ENCODE data around the gene SDF4.

SDF4 gene

DNA sequence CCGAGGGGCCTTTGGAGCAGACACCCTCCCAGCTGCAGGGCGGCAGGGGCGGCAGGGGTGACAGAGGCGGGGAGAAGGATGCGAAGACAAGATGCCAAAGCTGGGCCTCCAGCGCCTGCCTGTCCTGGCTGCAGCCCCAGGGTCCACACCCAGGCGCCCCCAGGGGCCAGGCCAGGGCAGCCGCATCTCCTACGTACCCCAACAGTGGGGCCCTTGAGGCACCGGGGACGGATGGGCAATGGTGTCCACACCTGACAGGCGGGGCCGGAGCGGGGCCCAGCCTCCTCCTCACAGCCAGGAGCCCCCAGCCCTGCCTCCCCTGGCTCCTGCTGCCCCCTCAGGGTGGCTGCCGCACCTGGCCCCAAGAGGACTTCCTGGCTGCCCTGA, 7.4 kb upstream of the SDF4 start:
- no peaks in the 10 kb centered on the region for H3K27me3 ChIP-seq (ENCODE audit: insufficient read depth, low read length)
- no peaks in the 10 kb centered on the region for H3K36me3 ChIP-seq (ENCODE audit: insufficient read depth, low read depth, low read length)
- no peak overlapping the region for H3K4me3 ChIP-seq (ENCODE audit: low read length)
- no peak overlapping the region for H3K9ac ChIP-seq (ENCODE audit: low read depth, low read length)
- no peaks in the 10 kb centered on the region for H3K9me3 ChIP-seq (ENCODE audit: insufficient read depth, low read depth, low read length)
- H3K27ac ChIP-seq (ENCODE audit: low read length), result no peak overlapping the region
- no peaks in the 10 kb centered on the region for H3K4me1 ChIP-seq (ENCODE audit: insufficient read depth, low read length)

DNA sequence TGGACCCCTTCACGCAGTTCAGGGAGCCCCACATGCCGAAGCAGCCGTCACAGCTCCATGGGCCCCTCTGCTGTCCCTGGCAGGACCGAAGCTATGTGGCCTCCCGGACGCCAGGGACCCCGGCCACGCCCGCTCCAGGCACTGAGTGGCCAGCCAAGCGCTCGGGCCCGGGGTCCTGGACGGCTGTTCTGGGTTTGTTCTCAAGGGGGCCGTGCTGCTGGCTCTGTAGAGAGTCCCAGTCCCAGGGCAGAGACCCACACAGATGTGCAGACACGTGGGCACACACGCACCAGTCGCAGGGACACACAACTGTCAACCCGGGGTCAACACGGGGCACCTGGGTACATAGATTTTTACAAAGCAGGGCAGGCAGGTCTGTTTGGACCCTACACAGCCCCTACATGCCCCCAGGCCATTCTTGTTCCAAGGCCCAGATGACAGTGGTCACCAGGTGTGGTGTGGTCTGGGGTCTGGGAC, 6.9 kb upstream of the SDF4 start:
- Histone ChIP-seq H3K27me3 (ENCODE audit: insufficient read depth, low read length) (no peaks in the 10 kb centered on the region), H3K27ac (ENCODE audit: low read length) (no peak overlapping the region), H3K4me1 (ENCODE audit: insufficient read depth, low read length) (no peaks in the 10 kb centered on the region), H3K36me3 (ENCODE audit: insufficient read depth, low read depth, low read length) (no peaks in the 10 kb centered on the region), H3K4me3 (ENCODE audit: low read length) (no peak overlapping the region), H3K9me3 (ENCODE audit: insufficient read depth, low read depth, low read length) (no peaks in the 10 kb centered on the region), H3K9ac (ENCODE audit: low read depth, low read length) (no peak overlapping the region)

DNA sequence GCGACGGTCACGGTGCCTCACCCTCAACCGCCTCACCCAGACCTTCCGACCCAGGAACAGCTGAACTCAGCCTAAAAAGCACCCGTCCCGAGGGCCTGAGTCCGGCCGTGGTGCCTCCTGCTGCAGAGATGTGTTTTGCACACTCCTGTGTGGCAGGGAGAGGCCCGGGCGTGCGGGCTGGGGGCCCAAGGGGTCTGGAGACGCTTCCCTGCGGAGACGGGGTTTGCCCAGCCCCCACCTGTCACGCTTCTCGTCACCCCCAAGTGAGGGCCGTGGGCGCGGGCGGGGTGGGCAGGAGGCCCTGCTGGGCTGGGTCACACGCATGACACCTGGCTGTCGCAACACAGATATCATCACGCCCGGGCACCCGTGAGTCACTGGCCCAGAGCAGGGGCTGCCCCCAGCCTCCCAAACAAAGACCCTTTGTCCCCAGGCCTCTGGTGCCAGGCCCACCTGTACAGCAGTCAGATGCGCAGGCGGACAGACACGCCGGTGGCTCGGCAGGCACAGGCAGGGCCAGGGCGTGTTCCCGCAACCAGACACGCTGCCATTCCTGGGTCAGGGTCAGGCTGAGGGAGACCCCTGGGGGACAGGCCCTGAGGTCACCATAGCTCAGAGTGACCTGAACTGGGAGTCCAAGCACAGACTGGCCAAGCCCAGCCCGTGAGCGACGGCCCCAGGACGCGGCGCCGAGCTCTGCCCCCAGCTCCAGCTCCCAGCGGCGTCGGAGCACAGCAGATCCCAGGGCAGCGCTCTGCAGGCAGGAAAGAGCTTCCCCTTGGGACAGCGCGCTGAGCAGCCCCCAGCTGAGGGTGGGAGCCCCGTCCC, 6.3 kb upstream of the SDF4 start:
- Histone ChIP-seq H3K36me3 (ENCODE audit: insufficient read depth, low read depth, low read length) (no peaks in the 10 kb centered on the region), H3K27ac (ENCODE audit: low read length) (no peak overlapping the region), H3K9me3 (ENCODE audit: insufficient read depth, low read depth, low read length) (no peaks in the 10 kb centered on the region), H3K9ac (ENCODE audit: low read depth, low read length) (no peak overlapping the region), H3K27me3 (ENCODE audit: insufficient read depth, low read length) (no peaks in the 10 kb centered on the region), H3K4me3 (ENCODE audit: low read length) (no peak overlapping the region), H3K4me1 (ENCODE audit: insufficient read depth, low read length) (no peaks in the 10 kb centered on the region)

DNA sequence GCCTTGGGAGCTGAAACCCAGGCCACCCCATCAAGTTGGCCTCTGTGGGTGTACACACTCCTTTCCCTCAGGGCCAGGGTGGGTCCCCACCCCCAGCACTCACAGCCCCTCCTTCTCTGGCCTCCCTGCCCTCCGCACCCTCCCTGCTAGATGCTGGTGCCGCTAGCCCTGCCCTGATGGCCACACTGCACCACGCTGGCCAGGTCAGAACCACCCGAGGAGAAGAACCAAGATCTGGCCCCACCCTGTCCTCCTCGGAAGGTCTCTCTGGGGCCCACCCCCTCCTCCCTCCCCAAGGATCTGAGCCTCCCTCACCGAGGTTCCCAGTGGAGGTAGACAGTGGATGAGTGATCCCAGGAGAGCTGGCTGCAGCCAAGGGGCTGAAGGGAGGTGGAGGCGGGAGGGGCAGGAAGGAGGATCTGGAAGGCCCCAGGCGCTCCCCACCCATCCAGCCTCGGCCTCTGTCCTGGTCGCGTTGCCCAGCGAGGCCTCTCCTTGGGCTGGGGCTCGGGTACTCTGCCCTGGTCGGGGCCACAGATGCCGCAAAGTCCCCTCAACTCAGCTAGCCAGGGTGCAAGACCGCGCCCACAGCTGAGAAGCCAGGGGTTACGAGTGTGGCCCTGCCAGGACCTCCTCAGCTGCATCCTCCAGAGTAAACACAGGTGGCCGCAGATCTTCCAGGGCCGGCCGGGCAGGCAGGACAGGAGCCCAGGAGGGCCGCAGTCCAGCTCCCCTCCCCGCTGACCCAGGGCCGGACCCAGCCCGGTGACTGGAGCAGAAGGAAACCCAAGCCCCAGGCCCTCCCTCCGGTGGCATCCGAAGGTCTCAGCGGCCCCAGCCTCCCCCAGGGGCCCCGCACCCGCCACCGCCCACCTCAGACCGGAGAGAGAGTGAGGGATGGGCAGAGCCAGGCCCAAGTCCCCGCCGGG, 5.4 kb upstream of the SDF4 start:
- Histone ChIP-seq H3K9ac (ENCODE audit: low read depth, low read length) (no peak overlapping the region; the same call in 1 of the 2 replicates), H3K27ac (ENCODE audit: low read length) (no peak overlapping the region), H3K4me3 (ENCODE audit: low read length) (no peak overlapping the region), H3K4me1 (ENCODE audit: insufficient read depth, low read length) (no peaks in the 10 kb centered on the region), H3K9me3 (ENCODE audit: insufficient read depth, low read depth, low read length) (no peaks in the 10 kb centered on the region), H3K27me3 (ENCODE audit: insufficient read depth, low read length) (no peaks in the 10 kb centered on the region), H3K36me3 (ENCODE audit: insufficient read depth, low read depth, low read length) (no peaks in the 10 kb centered on the region)

DNA sequence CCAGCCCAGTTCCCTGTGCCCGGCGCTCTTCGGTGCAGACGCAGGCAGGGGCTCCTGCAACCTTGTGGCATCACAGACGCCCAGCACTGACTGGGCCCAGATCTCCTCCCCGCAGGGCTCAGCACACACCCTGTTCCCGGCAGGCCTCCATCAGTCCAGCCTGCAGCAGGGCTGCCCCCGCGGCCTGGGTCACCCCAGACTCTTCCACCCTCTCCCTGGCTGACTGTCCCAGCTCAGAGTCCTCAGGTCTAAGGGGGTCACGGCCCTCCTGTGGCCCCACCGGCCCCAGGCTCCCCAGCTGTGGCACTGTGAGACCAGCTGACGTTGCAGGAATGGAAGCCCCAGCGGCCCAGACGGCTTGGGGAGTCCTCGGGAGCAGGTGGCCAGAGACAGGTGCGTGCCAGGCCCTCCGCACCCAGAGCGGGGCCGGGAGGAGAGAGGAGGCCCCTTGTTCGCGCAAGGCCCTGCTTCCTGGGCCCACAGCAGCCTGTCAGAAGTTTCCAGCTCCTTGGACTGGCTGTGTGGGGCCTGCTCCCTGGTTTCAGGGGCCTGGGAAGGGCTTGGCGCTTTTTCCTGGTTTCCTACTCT, 4.5 kb upstream of the SDF4 start:
- Histone ChIP-seq H3K27me3 (ENCODE audit: insufficient read depth, low read length) (no peaks in the 10 kb centered on the region), H3K36me3 (ENCODE audit: insufficient read depth, low read depth, low read length) (no peaks in the 10 kb centered on the region), H3K9me3 (ENCODE audit: insufficient read depth, low read depth, low read length) (no peaks in the 10 kb centered on the region), H3K4me1 (ENCODE audit: insufficient read depth, low read length) (no peaks in the 10 kb centered on the region), H3K27ac (ENCODE audit: low read length) (no peak overlapping the region), H3K4me3 (ENCODE audit: low read length) (no peak overlapping the region), H3K9ac (ENCODE audit: low read depth, low read length) (no peak overlapping the region)

DNA sequence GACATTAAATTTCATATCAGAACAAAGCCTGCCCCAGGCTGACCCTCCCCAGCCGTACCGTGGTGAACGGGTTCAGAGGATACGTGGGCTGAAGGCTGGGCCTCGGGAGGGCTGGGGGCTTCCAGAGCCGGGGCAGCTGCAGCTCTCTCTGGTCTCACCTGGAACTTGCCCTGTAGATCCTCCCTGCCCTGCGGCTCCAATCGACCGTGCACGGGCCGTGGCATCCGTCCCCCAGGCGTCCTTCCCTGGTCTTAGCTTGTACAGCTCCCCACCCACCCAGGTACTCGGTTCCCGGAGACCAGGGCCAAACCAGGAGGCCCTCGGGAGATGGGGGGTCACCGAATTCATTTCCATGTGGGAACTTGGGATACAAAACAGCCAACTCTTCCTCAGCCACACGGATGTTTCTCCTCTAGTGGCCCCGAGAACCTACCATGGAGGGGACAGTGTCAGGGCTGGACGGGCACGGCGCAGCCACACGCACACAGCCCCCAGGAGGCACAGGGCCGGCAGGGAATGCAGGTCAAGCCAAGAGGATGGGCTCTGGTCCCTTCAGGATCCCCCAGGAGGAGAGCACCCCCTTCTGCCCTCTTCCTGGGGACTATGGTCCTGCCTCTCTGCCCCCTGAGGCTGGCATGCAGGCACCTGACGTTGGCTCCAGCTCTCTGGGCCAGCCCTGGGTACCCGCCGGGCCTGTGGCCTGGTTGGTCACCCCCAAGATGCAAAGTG, 3.4 kb upstream of the SDF4 start:
- H3K27ac ChIP-seq (ENCODE audit: low read length), result no peak overlapping the region

DNA sequence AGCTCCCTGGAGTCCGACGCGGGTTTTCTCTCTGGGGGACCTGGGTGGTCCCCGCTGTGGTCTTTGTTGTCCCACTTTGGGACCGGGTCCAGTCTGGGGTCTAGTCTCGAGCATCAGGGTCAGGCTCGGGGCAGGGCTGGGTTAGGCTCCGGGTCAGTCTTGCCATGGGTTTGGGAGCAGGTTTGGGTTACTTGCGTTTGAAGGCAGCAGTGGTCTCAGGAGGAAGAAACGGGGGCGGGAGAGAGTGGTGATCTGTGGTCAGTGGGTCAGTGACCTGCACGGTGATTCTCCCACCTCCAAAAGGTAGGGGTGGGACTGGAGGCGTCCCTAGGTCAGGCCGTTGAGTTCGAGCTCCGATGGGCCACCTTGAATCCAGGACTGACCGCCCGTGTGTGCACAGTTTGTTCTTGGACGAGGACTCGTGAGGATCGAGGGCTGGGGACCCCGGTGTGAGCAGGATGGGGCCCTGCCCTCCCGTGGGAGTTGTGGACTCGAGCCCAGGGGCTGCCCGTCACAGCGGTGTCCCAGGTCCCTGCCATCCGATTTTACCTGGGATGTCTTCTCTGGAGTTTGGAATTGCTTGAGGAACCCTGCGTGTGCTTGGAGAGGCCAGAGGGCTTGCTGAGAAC, 2.5 kb upstream of the SDF4 start:
- no peaks in the 10 kb centered on the region for H3K9me3 ChIP-seq (ENCODE audit: insufficient read depth, low read depth, low read length)
- H3K9ac ChIP-seq (ENCODE audit: low read depth, low read length), result no peak overlapping the region
- no peak overlapping the region for H3K4me3 ChIP-seq (ENCODE audit: low read length)
- peaks cover 3% of the 10 kb centered on the region; the same call in 1 of the 2 replicates for H3K4me1 ChIP-seq (ENCODE audit: insufficient read depth, low read length)
- no peaks in the 10 kb centered on the region for H3K36me3 ChIP-seq (ENCODE audit: insufficient read depth, low read depth, low read length)
- H3K27ac ChIP-seq (ENCODE audit: low read length), result no peak overlapping the region
- no peaks in the 10 kb centered on the region for H3K27me3 ChIP-seq (ENCODE audit: insufficient read depth, low read length)

More for the DNA sequence above, 3.4 kb upstream of the SDF4 start:
- Histone ChIP-seq H3K4me1 (ENCODE audit: insufficient read depth, low read length) (peaks cover 3% of the 10 kb centered on the region; the same call in 1 of the 2 replicates), H3K4me3 (ENCODE audit: low read length) (no peak overlapping the region), H3K9ac (ENCODE audit: low read depth, low read length) (no peak overlapping the region), H3K27me3 (ENCODE audit: insufficient read depth, low read length) (no peaks in the 10 kb centered on the region), H3K36me3 (ENCODE audit: insufficient read depth, low read depth, low read length) (no peaks in the 10 kb centered on the region), H3K9me3 (ENCODE audit: insufficient read depth, low read depth, low read length) (no peaks in the 10 kb centered on the region)

DNA sequence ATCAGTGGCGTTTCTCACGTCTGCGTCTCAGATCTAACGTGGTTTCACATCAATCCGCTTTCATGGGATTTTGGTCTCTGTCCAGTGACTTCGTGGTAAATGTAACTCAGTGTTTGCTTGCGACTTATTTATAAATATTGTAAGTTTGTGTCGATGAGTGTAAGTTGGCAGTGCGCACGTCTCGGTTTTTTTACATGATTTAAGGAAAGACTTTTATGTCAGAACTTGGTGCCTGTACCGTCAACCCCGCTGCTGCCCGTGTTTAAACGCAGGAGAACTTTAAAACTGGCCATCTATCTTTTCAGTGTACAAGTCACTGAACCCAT, 1.7 kb upstream of the SDF4 start:
- Histone ChIP-seq H3K36me3 (ENCODE audit: insufficient read depth, low read depth, low read length) (no peaks in the 10 kb centered on the region), H3K9me3 (ENCODE audit: insufficient read depth, low read depth, low read length) (no peaks in the 10 kb centered on the region), H3K4me1 (ENCODE audit: insufficient read depth, low read length) (peaks cover 3% of the 10 kb centered on the region; the same call in 1 of the 2 replicates), H3K4me3 (ENCODE audit: low read length) (no peak overlapping the region), H3K9ac (ENCODE audit: low read depth, low read length) (no peak overlapping the region), H3K27me3 (ENCODE audit: insufficient read depth, low read length) (no peaks in the 10 kb centered on the region), H3K27ac (ENCODE audit: low read length) (no peak overlapping the region)

DNA sequence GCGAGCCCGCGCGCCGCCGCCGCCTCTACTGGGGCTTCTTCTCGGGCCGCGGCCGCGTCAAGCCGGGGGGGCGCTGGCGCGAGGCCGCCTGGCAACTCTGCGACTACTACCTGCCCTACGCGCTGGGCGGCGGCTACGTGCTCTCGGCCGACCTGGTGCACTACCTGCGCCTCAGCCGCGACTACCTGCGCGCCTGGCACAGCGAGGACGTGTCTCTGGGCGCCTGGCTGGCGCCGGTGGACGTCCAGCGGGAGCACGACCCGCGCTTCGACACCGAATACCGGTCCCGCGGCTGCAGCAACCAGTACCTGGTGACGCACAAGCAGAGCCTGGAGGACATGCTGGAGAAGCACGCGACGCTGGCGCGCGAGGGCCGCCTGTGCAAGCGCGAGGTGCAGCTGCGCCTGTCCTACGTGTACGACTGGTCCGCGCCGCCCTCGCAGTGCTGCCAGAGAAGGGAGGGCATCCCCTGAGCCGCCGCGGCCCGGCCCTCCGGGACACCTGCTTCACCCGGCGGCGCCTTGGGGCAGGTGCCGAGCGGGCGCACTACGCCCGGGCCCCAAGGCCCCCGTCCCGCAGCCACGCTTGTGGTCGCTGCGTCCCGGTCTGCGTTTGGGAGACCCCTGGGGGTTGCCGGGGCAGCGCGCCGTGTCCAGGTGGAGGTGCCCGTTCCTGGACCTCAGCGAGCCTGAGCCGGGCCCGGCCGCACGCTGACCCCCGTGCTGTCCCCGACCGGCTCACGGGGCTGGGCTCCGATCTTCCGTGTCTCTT, 1.2 kb upstream of the SDF4 start:
- no peak overlapping the region for H3K9ac ChIP-seq (ENCODE audit: low read depth, low read length)
- H3K9me3 ChIP-seq (ENCODE audit: insufficient read depth, low read depth, low read length), result no peaks in the 10 kb centered on the region
- H3K4me1 ChIP-seq (ENCODE audit: insufficient read depth, low read length), result peaks cover 3% of the 10 kb centered on the region; the same call in 1 of the 2 replicates
- H3K27ac ChIP-seq (ENCODE audit: low read length), result no peak overlapping the region
- H3K4me3 ChIP-seq (ENCODE audit: low read length), result no peak overlapping the region
- no peaks in the 10 kb centered on the region for H3K36me3 ChIP-seq (ENCODE audit: insufficient read depth, low read depth, low read length)
- no peaks in the 10 kb centered on the region for H3K27me3 ChIP-seq (ENCODE audit: insufficient read depth, low read length)

DNA sequence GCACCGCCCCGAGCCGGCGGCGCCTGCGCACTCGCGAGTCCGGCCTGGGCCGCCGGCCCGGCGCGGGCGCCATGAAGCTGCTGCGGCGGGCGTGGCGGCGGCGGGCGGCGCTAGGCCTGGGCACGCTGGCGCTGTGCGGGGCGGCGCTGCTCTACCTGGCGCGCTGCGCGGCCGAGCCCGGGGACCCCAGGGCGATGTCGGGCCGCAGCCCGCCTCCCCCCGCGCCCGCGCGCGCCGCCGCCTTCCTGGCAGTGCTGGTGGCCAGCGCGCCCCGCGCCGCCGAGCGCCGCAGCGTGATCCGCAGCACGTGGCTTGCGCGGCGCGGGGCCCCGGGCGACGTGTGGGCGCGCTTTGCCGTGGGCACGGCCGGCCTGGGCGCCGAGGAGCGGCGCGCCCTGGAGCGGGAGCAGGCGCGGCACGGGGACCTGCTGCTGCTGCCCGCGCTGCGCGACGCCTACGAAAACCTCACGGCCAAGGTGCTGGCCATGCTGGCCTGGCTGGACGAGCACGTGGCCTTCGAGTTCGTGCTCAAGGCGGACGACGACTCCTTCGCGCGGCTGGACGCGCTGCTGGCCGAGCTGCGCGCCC, 501 bp upstream of the SDF4 start, which contains the start of gene B3GALT6:
Gene B3GALT6 (plus strand): TSS at position 30 of the 588 bp plus-strand sequence. CDS start 42 bp downstream, at position 72.
- Histone ChIP-seq H3K27me3 (ENCODE audit: insufficient read depth, low read length) (no peaks in the 10 kb centered on the region), H3K9ac (ENCODE audit: low read depth, low read length) (peak within 1 kb of the TSS; percentile 76), H3K9me3 (ENCODE audit: insufficient read depth, low read depth, low read length) (no peaks in the 10 kb centered on the region), H3K4me1 (ENCODE audit: insufficient read depth, low read length) (peaks cover 3% of the 10 kb centered on the region; the same call in 1 of the 2 replicates), H3K36me3 (ENCODE audit: insufficient read depth, low read depth, low read length) (peaks cover 5% of the 10 kb centered on the region; the same call in 1 of the 2 replicates), H3K4me3 (ENCODE audit: low read length) (peak within 1 kb of the TSS; percentile 77), H3K27ac (ENCODE audit: low read length) (peak within 1 kb of the TSS; percentile 11)
